Vagina (tissue), 2 donors: Measurements from ENCODE around the gene C12orf60.

Experiments used
- POLR2AphosphoS5 ChIP-seq, 2 donors: sonication (generic); formaldehyde crosslinking; IDR thresholded peaks; one replicate each; pipeline ENCODE4 v1.9.0; 2017; ENCODE audit warnings: antibody characterized with exemption in 2 of 2, mild to moderate bottlenecking in 2 of 2, low read depth in 1 of 2; ENCODE audit not compliant: insufficient read depth in 1 of 2
- TF ChIP-seq, protein P1 (sequence below), 3 experiments: fragments of 450-650 bp in 2 of 3; fragments of 200-600 bp in 1 of 3; sonication (generic) in 1 of 3; IDR thresholded peaks; one replicate each; pipeline ENCODE4 v1.5.1; 2017 to 2019; ENCODE audit warnings: antibody characterized with exemption in 3 of 3, mild to moderate bottlenecking in 2 of 3, moderate library complexity in 2 of 3

DNA sequence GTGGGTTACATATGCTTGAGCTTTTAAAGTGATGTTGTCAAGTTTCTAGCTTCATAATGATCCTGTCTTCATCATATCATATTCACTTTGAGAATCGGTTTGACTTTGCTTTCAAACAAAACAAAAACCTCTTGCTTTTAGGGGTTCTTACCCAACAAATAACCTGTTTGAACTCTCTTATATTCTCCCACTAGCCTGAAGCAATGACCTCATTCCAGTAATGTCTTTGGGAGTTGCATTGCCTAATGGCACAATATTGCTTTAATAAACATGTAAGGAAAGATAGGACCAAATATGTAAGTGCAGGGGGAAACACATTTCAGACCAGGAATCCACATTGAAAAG lies 27.9 kb upstream of the C12orf60 start:
- TF ChIP-seq POLR2AphosphoS5 (IDR thresholded peaks at IDR 0.05; ENCODE audit: insufficient read depth in 1 of 2, low read depth in 1 of 2): no peak
- TF ChIP-seq, protein P1, sequence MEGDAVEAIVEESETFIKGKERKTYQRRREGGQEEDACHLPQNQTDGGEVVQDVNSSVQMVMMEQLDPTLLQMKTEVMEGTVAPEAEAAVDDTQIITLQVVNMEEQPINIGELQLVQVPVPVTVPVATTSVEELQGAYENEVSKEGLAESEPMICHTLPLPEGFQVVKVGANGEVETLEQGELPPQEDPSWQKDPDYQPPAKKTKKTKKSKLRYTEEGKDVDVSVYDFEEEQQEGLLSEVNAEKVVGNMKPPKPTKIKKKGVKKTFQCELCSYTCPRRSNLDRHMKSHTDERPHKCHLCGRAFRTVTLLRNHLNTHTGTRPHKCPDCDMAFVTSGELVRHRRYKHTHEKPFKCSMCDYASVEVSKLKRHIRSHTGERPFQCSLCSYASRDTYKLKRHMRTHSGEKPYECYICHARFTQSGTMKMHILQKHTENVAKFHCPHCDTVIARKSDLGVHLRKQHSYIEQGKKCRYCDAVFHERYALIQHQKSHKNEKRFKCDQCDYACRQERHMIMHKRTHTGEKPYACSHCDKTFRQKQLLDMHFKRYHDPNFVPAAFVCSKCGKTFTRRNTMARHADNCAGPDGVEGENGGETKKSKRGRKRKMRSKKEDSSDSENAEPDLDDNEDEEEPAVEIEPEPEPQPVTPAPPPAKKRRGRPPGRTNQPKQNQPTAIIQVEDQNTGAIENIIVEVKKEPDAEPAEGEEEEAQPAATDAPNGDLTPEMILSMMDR (IDR thresholded peaks at IDR 0.05): no peak
